Bronchial epithelial cell (primary cell): Measurements from ENCODE around the gene CRACDL. TPM values are rescaled to one million over a fixed set of nuclear protein-coding genes. Genes with fewer than 3 reads are reported as not detected.

ENCODE experiments used
- DNase-seq: peaks from one replicate; pipeline ENCODE4 v3.0.0-alpha.2; 2010; ENCODE audit warnings: low read depth
- FAIRE-seq: peaks from 2 replicates; lab custom pipeline; 2011; peaks lifted over from hg19 to GRCh38; lab: Jason Lieb, UNC
- H3K27me3 ChIP-seq: 2 replicates; pipeline ENCODE4 v1.5.1; 2011; ENCODE audit warnings: low read length; ENCODE audit not compliant: control insufficient read depth, insufficient read depth
- H3K36me3 ChIP-seq: 2 replicates; pipeline ENCODE4 v1.5.1; 2011; ENCODE audit warnings: low read length; ENCODE audit not compliant: control insufficient read depth, insufficient read depth
- H3K4me3 ChIP-seq: 2 replicates; pipeline ENCODE4 v1.5.1; 2011; ENCODE audit warnings: mild to moderate bottlenecking, low read depth, low read length, control low read depth
- CTCF ChIP-seq: IDR thresholded peaks from 2 replicates; pipeline ENCODE4 v1.5.1; 2011; ENCODE audit warnings: mild to moderate bottlenecking, moderate library complexity, low read length, control low read depth, inconsistent platforms; ENCODE audit not compliant: insufficient read depth, severe bottlenecking
- total RNA-seq: library from RNA; depleted of rRNA; stranded (reverse); fragments of >200 nt; gene quantifications from 2 replicates; pipeline ENCODE4 v1.2.1, GENCODE V29; 2014

Gene CRACDL
- total RNA-seq, 1 donor from 2014 or later, result 0.26 TPM

- TF ChIP-seq CTCF, result no peak
- no peak overlapping the region for H3K4me3 ChIP-seq
- no peak for FAIRE-seq
These were observed 100.1 kb downstream of the CRACDL start for GRCh38 chr2:98835831-98836385.

GRCh38 chr2:98833917-98834263 is 102.1 kb downstream of the CRACDL start:
- H3K4me3 ChIP-seq, result no peak overlapping the region
- H3K27me3 ChIP-seq, result no peaks in the 10 kb centered on the region
- no peaks in the 10 kb centered on the region for H3K36me3 ChIP-seq
- TF ChIP-seq CTCF, result no peak
- FAIRE-seq (no peak), DNase-seq (no peak)

More at GRCh38 chr2:98835831-98836385, 100.1 kb downstream of the CRACDL start:
- DNase-seq, result no peak
- Histone ChIP-seq H3K27me3 (no peaks in the 10 kb centered on the region), H3K36me3 (no peaks in the 10 kb centered on the region)

- no peak for FAIRE-seq
- no peak for DNase-seq
- H3K27me3 ChIP-seq, result no peaks in the 10 kb centered on the region
- no peak for TF ChIP-seq CTCF
- H3K36me3 ChIP-seq, result no peaks in the 10 kb centered on the region
- H3K4me3 ChIP-seq, result no peak overlapping the region
These were observed 102.7 kb downstream of the CRACDL start for GRCh38 chr2:98833172-98833916.

- no peak for FAIRE-seq
- no peaks in the 10 kb centered on the region for H3K27me3 ChIP-seq
- no peak for TF ChIP-seq CTCF
- no peaks in the 10 kb centered on the region for H3K36me3 ChIP-seq
- no peak overlapping the region for H3K4me3 ChIP-seq
- DNase-seq, result no peak
These were observed 103.9 kb downstream of the CRACDL start for GRCh38 chr2:98832172-98832571.

- Histone ChIP-seq H3K36me3 (no peaks in the 10 kb centered on the region), H3K4me3 (no peak overlapping the region), H3K27me3 (no peaks in the 10 kb centered on the region)
- DNase-seq, result no peak
- TF ChIP-seq CTCF, result no peak
- FAIRE-seq, result no peak
These were observed 105.4 kb downstream of the CRACDL start for GRCh38 chr2:98830571-98831145.
